ENCODE measurements around the gene PIGQ.

Gene PIGQ

GRCh38 chr16:526181-527014 lies 43.4 kb upstream of the PIGQ start (continued):
- TF ChIP-seq BACH2 (CRISPR knock-in tag; IDR thresholded peaks at IDR 0.05; ENCODE audit: borderline replicate concordance) (no peak), GLIS3 (CRISPR knock-in tag; IDR thresholded peaks at IDR 0.05) (no peak), ZC3H10 (CRISPR knock-in tag; IDR thresholded peaks at IDR 0.05) (no peak), RARB (CRISPR knock-in tag; IDR thresholded peaks at IDR 0.05) (no peak), PATZ1 (CRISPR knock-in tag; IDR thresholded peaks at IDR 0.05; ENCODE audit: borderline replicate concordance) (no peak), CSDC2 (CRISPR knock-in tag; IDR thresholded peaks at IDR 0.05) (no peak)

GRCh38 chr16:527015-527903 lies 42.5 kb upstream of the PIGQ start, which contains the start of gene CAPN15:
CAPN15 (plus strand) TSS chr16:527712; CDS start chr16:546839, 19,127 bp downstream.
- ATAC-seq = peak; percentile 71
- 0 out of 2 replicates have a peak, but pooled peaks have one; percentile 30 for TF ChIP-seq GLIS3 (CRISPR knock-in tag; IDR thresholded peaks at IDR 0.05)
- no peak for TF ChIP-seq OSR1 (CRISPR knock-in tag; IDR thresholded peaks at IDR 0.05)
- TF ChIP-seq BACH2 (CRISPR knock-in tag; IDR thresholded peaks at IDR 0.05; ENCODE audit: borderline replicate concordance) = no peak
- TF ChIP-seq CREB5 (CRISPR knock-in tag; IDR thresholded peaks at IDR 0.05; ENCODE audit: low read depth) = no peak
- TF ChIP-seq ZNF70 (CRISPR knock-in tag; IDR thresholded peaks at IDR 0.05) = no peak
- no peak for TF ChIP-seq ZNF8 (CRISPR knock-in tag; IDR thresholded peaks at IDR 0.05)
- peak; percentile 94 for TF ChIP-seq TSHZ2 (CRISPR knock-in tag; IDR thresholded peaks at IDR 0.05)
- TF ChIP-seq ZFP3 (CRISPR knock-in tag; IDR thresholded peaks at IDR 0.05) = peak; percentile 81
- TF ChIP-seq CSDC2 (CRISPR knock-in tag; IDR thresholded peaks at IDR 0.05) = peak; percentile 93
- TF ChIP-seq TOX (CRISPR knock-in tag; IDR thresholded peaks at IDR 0.05; ENCODE audit: borderline replicate concordance) = no peak
- no peak for TF ChIP-seq POU6F1 (CRISPR knock-in tag; IDR thresholded peaks at IDR 0.05; ENCODE audit: borderline replicate concordance, low read depth)
- TF ChIP-seq SNAI2 (CRISPR knock-in tag; IDR thresholded peaks at IDR 0.05) = peak; percentile 58; the same call in 1 of the 2 replicates
- no peak for TF ChIP-seq CSRNP3 (CRISPR knock-in tag; IDR thresholded peaks at IDR 0.05)
- no peak for TF ChIP-seq PATZ1 (CRISPR knock-in tag; IDR thresholded peaks at IDR 0.05; ENCODE audit: borderline replicate concordance)
- TF ChIP-seq ZFP30 (CRISPR knock-in tag; IDR thresholded peaks at IDR 0.05) = no peak
- TF ChIP-seq ESRRG (CRISPR knock-in tag; IDR thresholded peaks at IDR 0.05) = no peak
- no peak for TF ChIP-seq TCF4 (CRISPR knock-in tag; IDR thresholded peaks at IDR 0.05; ENCODE audit: borderline replicate concordance)
- TF ChIP-seq RARB (CRISPR knock-in tag; IDR thresholded peaks at IDR 0.05) = no peak
- TF ChIP-seq ARNTL (CRISPR knock-in tag; IDR thresholded peaks at IDR 0.05; ENCODE audit: borderline replicate concordance, low read depth) = no peak
- TF ChIP-seq ZC3H10 (CRISPR knock-in tag; IDR thresholded peaks at IDR 0.05) = no peak
